Stimulated activated CD4-positive, alpha-beta T cell treated with anti-CD3 and anti-CD28 coated beads, Interleukin-1b, Interleukin-23, amount 100 ng/mL, for 1 hour (primary cell): ENCODE measurements around the gene RSAD1.

Experiments
- DNase-seq, 2 donors: peaks; one replicate each; pipeline ENCODE4 v3.0.0-alpha.2; 2020; ENCODE audit warnings: low read depth in 2 of 2

The RSAD1 gene

GRCh38 chr17:50458270-50458669 is 20.4 kb upstream of the RSAD1 start:
- DNase-seq = no peak

- no peak for DNase-seq
Observed at GRCh38 chr17:50458701-50459676, 19.7 kb upstream of the RSAD1 start.

- no peak for DNase-seq
Observed at GRCh38 chr17:50459756-50460155, 18.9 kb upstream of the RSAD1 start.

- no peak for DNase-seq
Observed at GRCh38 chr17:50460831-50461526, 17.7 kb upstream of the RSAD1 start.

GRCh38 chr17:50461550-50462132 is 17.0 kb upstream of the RSAD1 start:
- no peak for DNase-seq

GRCh38 chr17:50462446-50462845 is 16.2 kb upstream of the RSAD1 start:
- DNase-seq = no peak

- DNase-seq = no peak
Observed at GRCh38 chr17:50464121-50464520, 14.5 kb upstream of the RSAD1 start.

GRCh38 chr17:50464736-50465135 is 13.9 kb upstream of the RSAD1 start:
- no peak for DNase-seq

- no peak for DNase-seq
Observed at GRCh38 chr17:50465171-50465570, 13.5 kb upstream of the RSAD1 start.

GRCh38 chr17:50465635-50466034 is 13.0 kb upstream of the RSAD1 start:
- no peak for DNase-seq

- DNase-seq = no peak
Observed at GRCh38 chr17:50466371-50467113, 12.1 kb upstream of the RSAD1 start.

GRCh38 chr17:50467114-50467854 is 11.4 kb upstream of the RSAD1 start:
- no peak for DNase-seq

- no peak for DNase-seq
Observed at GRCh38 chr17:50467855-50468303, 10.8 kb upstream of the RSAD1 start.

GRCh38 chr17:50468304-50469207 is 10.1 kb upstream of the RSAD1 start, which contains the start of gene CHAD:
Gene CHAD (minus strand): TSS chr17:50468880. CDS start chr17:50468813, 67 bp downstream.
- DNase-seq = no peak

- DNase-seq = no peak
Observed at GRCh38 chr17:50469208-50469605, 9.5 kb upstream of the RSAD1 start.

- DNase-seq = no peak
Observed at GRCh38 chr17:50469671-50470305, 8.9 kb upstream of the RSAD1 start.

- no peak for DNase-seq
Observed at GRCh38 chr17:50470426-50470825, 8.2 kb upstream of the RSAD1 start.

GRCh38 chr17:50471009-50471905 is 7.4 kb upstream of the RSAD1 start:
- no peak for DNase-seq
